Liver (tissue), 3 donors: ENCODE data around the gene UBE2C.

Source experiments
- CTCF ChIP-seq: fragments of 150-350 bp; IDR thresholded peaks from 2 replicates; pipeline ENCODE4 v1.5.1; 2017; ENCODE audit warnings: improper control_type of control experiment, low read depth, low read length; ENCODE audit not compliant: missing input control
- MAX ChIP-seq: IDR thresholded peaks from 2 replicates; pipeline ENCODE4 v1.6.1; 2016; ENCODE audit warnings: antibody characterized with exemption
- RAD21 ChIP-seq, 2 donors: IDR thresholded peaks; 2 replicates each; pipeline ENCODE4 v1.6.1; 2016; ENCODE audit warnings: antibody characterized with exemption in 2 of 2, mild to moderate bottlenecking in 2 of 2
- SP1 ChIP-seq: IDR thresholded peaks from 2 replicates; pipeline ENCODE4 v1.6.1; 2018; ENCODE audit warnings: antibody characterized with exemption, mild to moderate bottlenecking
- TAF1 ChIP-seq: conservative IDR thresholded peaks from 2 replicates; pipeline ENCODE4 v1.6.1; 2016; ENCODE audit warnings: antibody characterized with exemption, mild to moderate bottlenecking
- YY1 ChIP-seq: IDR thresholded peaks from 2 replicates; pipeline ENCODE4 v1.6.1; 2016; ENCODE audit warnings: antibody characterized with exemption, mild to moderate bottlenecking
- ZBTB33 ChIP-seq: IDR thresholded peaks from 2 replicates; pipeline ENCODE4 v1.6.1; 2016; ENCODE audit warnings: antibody characterized with exemption
- TF ChIP-seq, protein P1 (sequence below): IDR thresholded peaks from 2 replicates; pipeline ENCODE4 v1.6.1; 2016; ENCODE audit warnings: antibody characterized with exemption, mild to moderate bottlenecking
- donor health status: healthy.
- donor health status: healthy.

GRCh38 chr20:45819466-45819865 lies 7.0 kb downstream of the UBE2C start:
- TF ChIP-seq CTCF (no peak), SP1 (no peak), TAF1 (no peak), MAX (no peak), YY1 (no peak), RAD21 (IDR thresholded peaks at IDR 0.05) (no peak), ZBTB33 (no peak)
- TF ChIP-seq, protein P1, sequence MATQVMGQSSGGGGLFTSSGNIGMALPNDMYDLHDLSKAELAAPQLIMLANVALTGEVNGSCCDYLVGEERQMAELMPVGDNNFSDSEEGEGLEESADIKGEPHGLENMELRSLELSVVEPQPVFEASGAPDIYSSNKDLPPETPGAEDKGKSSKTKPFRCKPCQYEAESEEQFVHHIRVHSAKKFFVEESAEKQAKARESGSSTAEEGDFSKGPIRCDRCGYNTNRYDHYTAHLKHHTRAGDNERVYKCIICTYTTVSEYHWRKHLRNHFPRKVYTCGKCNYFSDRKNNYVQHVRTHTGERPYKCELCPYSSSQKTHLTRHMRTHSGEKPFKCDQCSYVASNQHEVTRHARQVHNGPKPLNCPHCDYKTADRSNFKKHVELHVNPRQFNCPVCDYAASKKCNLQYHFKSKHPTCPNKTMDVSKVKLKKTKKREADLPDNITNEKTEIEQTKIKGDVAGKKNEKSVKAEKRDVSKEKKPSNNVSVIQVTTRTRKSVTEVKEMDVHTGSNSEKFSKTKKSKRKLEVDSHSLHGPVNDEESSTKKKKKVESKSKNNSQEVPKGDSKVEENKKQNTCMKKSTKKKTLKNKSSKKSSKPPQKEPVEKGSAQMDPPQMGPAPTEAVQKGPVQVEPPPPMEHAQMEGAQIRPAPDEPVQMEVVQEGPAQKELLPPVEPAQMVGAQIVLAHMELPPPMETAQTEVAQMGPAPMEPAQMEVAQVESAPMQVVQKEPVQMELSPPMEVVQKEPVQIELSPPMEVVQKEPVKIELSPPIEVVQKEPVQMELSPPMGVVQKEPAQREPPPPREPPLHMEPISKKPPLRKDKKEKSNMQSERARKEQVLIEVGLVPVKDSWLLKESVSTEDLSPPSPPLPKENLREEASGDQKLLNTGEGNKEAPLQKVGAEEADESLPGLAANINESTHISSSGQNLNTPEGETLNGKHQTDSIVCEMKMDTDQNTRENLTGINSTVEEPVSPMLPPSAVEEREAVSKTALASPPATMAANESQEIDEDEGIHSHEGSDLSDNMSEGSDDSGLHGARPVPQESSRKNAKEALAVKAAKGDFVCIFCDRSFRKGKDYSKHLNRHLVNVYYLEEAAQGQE = no peak
